Measurements from ENCODE around the gene LMBR1. TPM values are rescaled to one million over a fixed set of nuclear protein-coding genes. Genes with fewer than 3 reads are reported as not detected.

The LMBR1 gene
- total and polyA plus RNA-seq, 4 experiments from 2014 or later, result 35.3 to 97.4 (median 55.2) TPM

DNA sequence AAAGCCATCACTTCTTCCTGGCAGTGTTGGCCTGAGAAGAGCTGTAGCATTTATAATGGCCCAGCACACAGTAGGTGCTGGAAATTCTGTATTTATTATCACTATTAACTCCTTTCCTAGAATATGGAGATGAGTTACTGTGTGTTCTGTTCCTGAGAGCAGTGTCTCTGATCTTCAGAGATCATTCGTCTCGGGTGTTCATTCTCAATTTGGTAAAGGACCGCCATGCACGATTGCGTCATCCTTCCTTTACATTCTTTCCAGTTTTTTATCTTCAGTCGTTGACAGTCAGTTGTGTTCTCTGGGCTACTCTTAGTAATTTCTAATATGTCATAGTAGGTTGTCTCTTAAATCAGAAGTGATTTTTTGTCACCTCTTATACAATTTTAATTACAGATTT lies 233.8 kb downstream of the LMBR1 start:
- no peaks in the 10 kb centered on the region for H3K9me3 Mint-ChIP-seq
- CTCF ChIA-PET (ENCODE audit: partially characterized antibody), result no interaction called here
- peaks cover 0 to 9% of the 10 kb centered on the region in 2 donors for H3K27me3 Mint-ChIP-seq
- POLR2A ChIA-PET (ENCODE audit: partially characterized antibody), result no interaction called here
- no peak overlapping the region for H3K4me3 ChIP-seq (ENCODE audit: low read length in 2 of 2)
- H3K27ac ChIP-seq (ENCODE audit: low read depth, low read length), result no peak overlapping the region
- H3K36me3 ChIP-seq (ENCODE audit: insufficient read depth, low read length), result no peaks in the 10 kb centered on the region
- intact Hi-C loops (cut with micrococcal nuclease), result no loop called here
- H3K4me3 Mint-ChIP-seq, result no peak overlapping the region
- no peaks in the 10 kb centered on the region for H3K36me3 Mint-ChIP-seq
- H3K27ac Mint-ChIP-seq, result no peak overlapping the region
- peaks cover 0 to 3% (median 0%) of the 10 kb centered on the region in 4 donors for H3K4me1 Mint-ChIP-seq
- H3K4me1 ChIP-seq (ENCODE audit: insufficient read depth, low read length), result no peaks in the 10 kb centered on the region
- no peak for DNase-seq
- no peaks in the 10 kb centered on the region for H3K27me3 ChIP-seq (ENCODE audit: insufficient read depth, low read length)
- no peaks in the 10 kb centered on the region for H3K9me3 ChIP-seq (ENCODE audit: control insufficient read depth in 1 of 2, low read length in 2 of 2)

DNA sequence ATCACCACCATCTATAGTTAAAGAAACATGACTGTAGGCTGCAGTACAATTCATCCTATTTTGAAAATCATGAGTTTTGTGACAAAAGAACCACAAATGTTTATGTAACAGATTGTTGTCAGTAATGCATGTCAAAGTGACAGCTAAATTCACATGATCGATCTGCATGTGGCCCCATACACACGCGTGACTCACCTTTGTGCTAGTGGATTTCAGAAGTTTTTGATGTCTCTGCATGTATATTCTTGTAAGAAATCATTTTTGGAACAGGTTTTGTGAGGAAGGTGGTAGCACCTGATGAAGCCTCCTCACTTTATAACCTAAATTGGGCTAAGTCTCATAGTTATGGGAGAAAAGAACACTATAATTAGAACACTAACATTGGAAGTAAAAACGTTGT lies 235.3 kb downstream of the LMBR1 start:
- no peak overlapping the region for H3K4me3 ChIP-seq (ENCODE audit: low read length in 2 of 2)
- Mint-ChIP-seq H3K4me1 (peaks cover 0 to 3% (median 0%) of the 10 kb centered on the region in 4 donors), H3K4me3 (no peak overlapping the region), H3K36me3 (no peaks in the 10 kb centered on the region), H3K27me3 (peaks cover 5 to 14% of the 10 kb centered on the region in 2 donors), H3K9me3 (no peaks in the 10 kb centered on the region), H3K27ac (no peak overlapping the region)
- ChIA-PET POLR2A (ENCODE audit: partially characterized antibody) (no interaction called here), CTCF (ENCODE audit: partially characterized antibody) (no interaction called here)
- H3K27ac ChIP-seq (ENCODE audit: low read depth, low read length), result no peak overlapping the region
- H3K4me1 ChIP-seq (ENCODE audit: insufficient read depth, low read length), result no peaks in the 10 kb centered on the region
- H3K27me3 ChIP-seq (ENCODE audit: insufficient read depth, low read length), result no peaks in the 10 kb centered on the region
- H3K9me3 ChIP-seq (ENCODE audit: control insufficient read depth in 1 of 2, low read length in 2 of 2), result no peaks in the 10 kb centered on the region
- H3K36me3 ChIP-seq (ENCODE audit: insufficient read depth, low read length), result no peaks in the 10 kb centered on the region
- DNase-seq, result no peak
- intact Hi-C loops (cut with micrococcal nuclease), result no loop called here

DNA sequence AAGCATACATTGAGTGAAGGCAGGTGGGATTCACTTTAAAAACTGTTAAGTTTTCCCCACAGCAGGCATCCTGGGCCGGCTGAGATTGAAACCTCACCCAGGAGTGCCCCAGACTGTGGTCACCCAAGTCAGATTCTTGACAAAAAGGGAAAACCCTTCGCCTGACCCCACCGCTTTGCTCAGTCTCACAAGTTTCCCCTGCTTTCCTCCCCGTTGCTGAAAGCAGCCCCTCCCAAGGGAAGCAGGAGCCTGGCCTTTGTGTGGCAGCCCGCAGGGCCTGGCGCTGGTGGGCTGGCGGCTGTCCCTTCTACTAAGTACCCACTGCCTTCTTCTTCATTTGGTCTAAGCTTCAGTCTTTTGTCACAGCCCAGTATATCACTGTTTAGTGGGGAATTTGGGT lies 236.4 kb downstream of the LMBR1 start:
- Mint-ChIP-seq H3K36me3 (no peaks in the 10 kb centered on the region), H3K27me3 (peaks cover 11 to 17% of the 10 kb centered on the region in 2 donors), H3K9me3 (peaks cover 0 to 2% (median 0%) of the 10 kb centered on the region in 8 donors), H3K4me1 (peaks cover 0 to 3% (median 0%) of the 10 kb centered on the region in 4 donors), H3K4me3 (no peak overlapping the region), H3K27ac (no peak overlapping the region)
- Histone ChIP-seq H3K27me3 (ENCODE audit: insufficient read depth, low read length) (no peaks in the 10 kb centered on the region), H3K4me3 (ENCODE audit: low read length in 2 of 2) (no peak overlapping the region), H3K36me3 (ENCODE audit: insufficient read depth, low read length) (no peaks in the 10 kb centered on the region), H3K4me1 (ENCODE audit: insufficient read depth, low read length) (no peaks in the 10 kb centered on the region), H3K27ac (ENCODE audit: low read depth, low read length) (no peak overlapping the region), H3K9me3 (ENCODE audit: control insufficient read depth in 1 of 2, low read length in 2 of 2) (no peaks in the 10 kb centered on the region)
- no peak for DNase-seq
- ChIA-PET CTCF (ENCODE audit: partially characterized antibody) (no interaction called here), POLR2A (ENCODE audit: partially characterized antibody) (no interaction called here)
- intact Hi-C loops (cut with micrococcal nuclease), result no loop called here

GRCh38 chr7:156655983-156656382 lies 237.0 kb downstream of the LMBR1 start:
- CTCF ChIA-PET (ENCODE audit: partially characterized antibody), result no interaction called here

DNA sequence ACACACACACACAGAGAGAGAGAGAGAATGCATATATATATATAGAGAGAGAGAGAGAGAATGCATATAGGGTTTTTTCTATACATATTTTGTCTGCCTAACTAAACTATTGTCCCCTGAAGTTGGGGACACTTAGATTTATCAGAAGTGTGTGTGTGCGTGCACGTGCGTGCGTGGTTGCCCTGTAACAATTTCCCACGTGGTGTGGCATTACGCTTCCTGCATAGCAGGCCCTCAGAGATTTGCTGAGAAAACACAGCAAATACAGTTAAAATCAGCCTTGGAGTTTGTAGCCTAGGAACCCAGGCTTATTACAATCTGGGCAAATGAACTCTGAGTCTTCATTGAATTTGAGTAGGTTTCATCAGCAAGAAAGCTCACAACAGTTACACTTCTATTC lies 237.7 kb downstream of the LMBR1 start:
- Mint-ChIP-seq H3K4me3 (no peak overlapping the region), H3K36me3 (no peaks in the 10 kb centered on the region), H3K9me3 (peaks cover 0 to 4% (median 0%) of the 10 kb centered on the region in 8 donors), H3K27ac (no peak overlapping the region), H3K4me1 (peaks cover 0 to 3% (median 0%) of the 10 kb centered on the region in 4 donors), H3K27me3 (peaks cover 17 to 26% of the 10 kb centered on the region in 2 donors)
- no peak for DNase-seq
- Histone ChIP-seq H3K36me3 (ENCODE audit: insufficient read depth, low read length) (no peaks in the 10 kb centered on the region), H3K27me3 (ENCODE audit: insufficient read depth, low read length) (no peaks in the 10 kb centered on the region), H3K27ac (ENCODE audit: low read depth, low read length) (no peak overlapping the region), H3K4me1 (ENCODE audit: insufficient read depth, low read length) (no peaks in the 10 kb centered on the region), H3K9me3 (ENCODE audit: control insufficient read depth in 1 of 2, low read length in 2 of 2) (no peaks in the 10 kb centered on the region), H3K4me3 (ENCODE audit: low read length in 2 of 2) (no peak overlapping the region)
- ChIA-PET CTCF (ENCODE audit: partially characterized antibody) (no interaction called here), POLR2A (ENCODE audit: partially characterized antibody) (no interaction called here)
- intact Hi-C loops (cut with micrococcal nuclease), result no loop called here

More at GRCh38 chr7:156655983-156656382, 237.0 kb downstream of the LMBR1 start:
- no peaks in the 10 kb centered on the region for H3K36me3 ChIP-seq (ENCODE audit: insufficient read depth, low read length)
- H3K27ac ChIP-seq (ENCODE audit: low read depth, low read length), result no peak overlapping the region
- no peaks in the 10 kb centered on the region for H3K4me1 ChIP-seq (ENCODE audit: insufficient read depth, low read length)
- H3K27me3 ChIP-seq (ENCODE audit: insufficient read depth, low read length), result no peaks in the 10 kb centered on the region
- H3K4me3 ChIP-seq (ENCODE audit: low read length in 2 of 2), result no peak overlapping the region
- Mint-ChIP-seq H3K4me1 (peaks cover 0 to 3% (median 0%) of the 10 kb centered on the region in 4 donors), H3K27me3 (peaks cover 11 to 20% of the 10 kb centered on the region in 2 donors), H3K36me3 (no peaks in the 10 kb centered on the region), H3K4me3 (no peak overlapping the region), H3K9me3 (peaks cover 0 to 4% (median 0%) of the 10 kb centered on the region in 8 donors), H3K27ac (no peak overlapping the region)
- no peak for DNase-seq
- intact Hi-C loops (cut with micrococcal nuclease), result no loop called here
- POLR2A ChIA-PET (ENCODE audit: partially characterized antibody), result no interaction called here
- no peaks in the 10 kb centered on the region for H3K9me3 ChIP-seq (ENCODE audit: control insufficient read depth in 1 of 2, low read length in 2 of 2)

DNA sequence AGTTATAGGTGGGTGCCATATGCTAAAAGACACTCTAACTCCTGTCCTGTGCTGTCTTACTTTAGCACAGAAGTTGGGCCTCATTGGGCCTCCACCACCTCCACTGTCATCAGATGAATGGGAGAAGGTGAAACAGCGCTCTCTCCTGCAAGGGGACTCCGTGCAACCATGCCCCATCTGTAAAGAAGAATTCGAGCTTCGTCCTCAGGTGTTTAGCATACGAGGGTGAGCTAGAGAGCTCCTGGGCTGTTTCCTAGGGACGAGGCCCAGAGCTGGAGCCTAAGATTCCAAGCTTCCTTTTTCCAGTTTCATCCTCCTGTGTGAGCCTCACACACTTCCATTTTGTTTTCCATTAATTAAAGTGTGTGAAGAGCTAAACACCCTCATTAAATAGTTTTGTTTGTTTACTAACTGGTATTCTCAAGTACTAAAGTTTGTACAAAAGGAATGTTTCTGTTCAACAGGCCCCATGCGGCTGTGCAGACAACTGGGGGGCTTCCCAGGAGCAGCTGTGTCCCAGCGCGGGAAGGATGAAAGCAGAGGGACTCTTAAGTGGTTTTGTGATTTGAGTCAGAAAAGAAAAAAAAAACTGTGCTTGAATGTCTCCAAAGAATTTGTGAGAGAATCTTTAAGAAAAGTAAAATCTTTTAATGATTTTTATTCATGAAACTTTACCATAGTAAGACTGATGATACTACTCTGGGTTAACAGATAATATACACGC lies 238.3 kb downstream of the LMBR1 start:
- CTCF ChIA-PET (ENCODE audit: partially characterized antibody), result no interaction called here
- DNase-seq, result no peak
- Mint-ChIP-seq H3K4me1 (no peaks in the 10 kb centered on the region), H3K36me3 (no peaks in the 10 kb centered on the region), H3K27me3 (peaks cover 17 to 30% of the 10 kb centered on the region in 2 donors), H3K9me3 (peaks cover 0 to 4% (median 0%) of the 10 kb centered on the region in 8 donors), H3K27ac (no peak overlapping the region), H3K4me3 (no peak overlapping the region)
- Histone ChIP-seq H3K27me3 (ENCODE audit: insufficient read depth, low read length) (no peaks in the 10 kb centered on the region), H3K9me3 (ENCODE audit: control insufficient read depth in 1 of 2, low read length in 2 of 2) (no peaks in the 10 kb centered on the region), H3K4me3 (ENCODE audit: low read length in 2 of 2) (no peak overlapping the region), H3K36me3 (ENCODE audit: insufficient read depth, low read length) (no peaks in the 10 kb centered on the region), H3K4me1 (ENCODE audit: insufficient read depth, low read length) (no peaks in the 10 kb centered on the region), H3K27ac (ENCODE audit: low read depth, low read length) (no peak overlapping the region)
- intact Hi-C loops (cut with micrococcal nuclease), result no loop called here
- POLR2A ChIA-PET (ENCODE audit: partially characterized antibody), result no interaction called here

GRCh38 chr7:156652886-156653568 lies 240.0 kb downstream of the LMBR1 start:
- Mint-ChIP-seq H3K36me3 (no peaks in the 10 kb centered on the region), H3K27me3 (peaks cover 25 to 37% of the 10 kb centered on the region in 2 donors), H3K27ac (no peak overlapping the region), H3K4me3 (no peak overlapping the region), H3K4me1 (no peaks in the 10 kb centered on the region), H3K9me3 (peaks cover 0 to 8% (median 3%) of the 10 kb centered on the region in 8 donors)
- no peak for DNase-seq
- ChIA-PET CTCF (ENCODE audit: partially characterized antibody) (interaction anchor here (0.9 kb wide), 1 partner anchor 19 kb away, joined by 3 read pairs; no protein-coding TSS in a partner anchor), POLR2A (ENCODE audit: partially characterized antibody) (no interaction called here)
- H3K27me3 ChIP-seq (ENCODE audit: insufficient read depth, low read length), result no peaks in the 10 kb centered on the region
- no peak overlapping the region for H3K4me3 ChIP-seq (ENCODE audit: low read length in 2 of 2)
- H3K4me1 ChIP-seq (ENCODE audit: insufficient read depth, low read length), result no peaks in the 10 kb centered on the region
- no peak overlapping the region for H3K27ac ChIP-seq (ENCODE audit: low read depth, low read length)
- intact Hi-C loops (cut with micrococcal nuclease), result no loop called here
- no peaks in the 10 kb centered on the region for H3K9me3 ChIP-seq (ENCODE audit: control insufficient read depth in 1 of 2, low read length in 2 of 2)
- H3K36me3 ChIP-seq (ENCODE audit: insufficient read depth, low read length), result no peaks in the 10 kb centered on the region

Measured in CD4-positive, alpha-beta memory T cell (primary cell).